H9 (cell line): Measurements from ENCODE around the gene ITPR2. TPM values are rescaled to one million over a fixed set of nuclear protein-coding genes. Genes with fewer than 3 reads are reported as not detected.

ENCODE experiments used
- DNase-seq: peaks from one replicate; pipeline ENCODE4 v3.0.0-alpha.2; 2017
- H2AFZ ChIP-seq: one replicate; pipeline ENCODE4 v1.6.1; 2013; ENCODE audit warnings: mild to moderate bottlenecking, low read length, control low read depth, moderate library complexity
- H2AK5ac ChIP-seq: 2 replicates; pipeline ENCODE4 v1.6.1; 2013; ENCODE audit warnings: low read length, control low read depth, mixed read lengths; ENCODE audit not compliant: insufficient read length
- H2BK120ac ChIP-seq: one replicate; pipeline ENCODE4 v1.6.1; 2013; ENCODE audit warnings: low read depth, mild to moderate bottlenecking, low read length, control low read depth, inconsistent platforms; ENCODE audit not compliant: poor library complexity, severe bottlenecking
- H2BK12ac ChIP-seq: 2 replicates; pipeline ENCODE4 v1.6.1; 2013; ENCODE audit warnings: low read length, control low read depth, mixed read lengths, low read depth; ENCODE audit not compliant: insufficient read length
- H2BK15ac ChIP-seq: 2 replicates; pipeline ENCODE4 v1.6.1; 2013; ENCODE audit warnings: low read depth, low read length, control low read depth
- H2BK20ac ChIP-seq: one replicate; pipeline ENCODE4 v1.6.1; 2013; ENCODE audit warnings: low read depth, mild to moderate bottlenecking, low read length, control low read depth, inconsistent platforms; ENCODE audit not compliant: poor library complexity, severe bottlenecking
- H2BK5ac ChIP-seq: 2 replicates; pipeline ENCODE4 v1.6.1; 2013; ENCODE audit warnings: low read length, control low read depth, mixed read lengths; ENCODE audit not compliant: insufficient read length
- H3K14ac ChIP-seq: 2 replicates; pipeline ENCODE4 v1.6.1; 2013; ENCODE audit warnings: low read length, control low read depth; ENCODE audit not compliant: insufficient read depth
- H3K18ac ChIP-seq: 2 replicates; pipeline ENCODE4 v1.6.1; 2013; ENCODE audit warnings: low read depth, mild to moderate bottlenecking, mixed read lengths, low read length, control low read depth; ENCODE audit not compliant: insufficient read length
- H3K23ac ChIP-seq: 2 replicates; pipeline ENCODE4 v1.6.1; 2013; ENCODE audit warnings: low read length, control low read depth, mixed read lengths, low read depth; ENCODE audit not compliant: insufficient read length
- H3K23me2 ChIP-seq: 2 replicates; pipeline ENCODE4 v1.6.1; 2013; ENCODE audit warnings: low read depth, mild to moderate bottlenecking, mixed read lengths, low read length, control low read depth; ENCODE audit not compliant: insufficient read length, poor library complexity, severe bottlenecking
- H3K27ac ChIP-seq: 2 replicates; pipeline ENCODE4 v1.5.1; 2013; ENCODE audit warnings: low read length, control low read depth, mixed read lengths, low read depth; ENCODE audit not compliant: insufficient read length
- H3K27me3 ChIP-seq: 2 replicates; pipeline ENCODE4 v1.6.1; 2013; ENCODE audit warnings: low read length, control low read depth, inconsistent platforms; ENCODE audit not compliant: insufficient read depth
- H3K4ac ChIP-seq: 2 replicates; pipeline ENCODE4 v1.6.1; 2013; ENCODE audit warnings: low read depth, mild to moderate bottlenecking, control low read depth, inconsistent platforms, low read length, moderate library complexity
- H3K4me1 ChIP-seq: 2 replicates; pipeline ENCODE4 v1.6.1; 2013; ENCODE audit warnings: low read length, control low read depth, inconsistent platforms; ENCODE audit not compliant: insufficient read depth
- H3K4me2 ChIP-seq: 2 replicates; pipeline ENCODE4 v1.6.1; 2013; ENCODE audit warnings: low read length, control low read depth, mixed read lengths; ENCODE audit not compliant: insufficient read length, insufficient read depth
- H3K56ac ChIP-seq: 2 replicates; pipeline ENCODE4 v1.6.1; 2013; ENCODE audit warnings: low read depth, mild to moderate bottlenecking, mixed read lengths, low read length, control low read depth; ENCODE audit not compliant: insufficient read length
- H3K79me1 ChIP-seq: 2 replicates; pipeline ENCODE4 v1.6.1; 2013; ENCODE audit warnings: low read depth, mild to moderate bottlenecking, moderate library complexity, low read length, control low read depth, inconsistent platforms; ENCODE audit not compliant: insufficient read depth, poor library complexity, severe bottlenecking
- H3K79me2 ChIP-seq: 2 replicates; pipeline ENCODE4 v1.6.1; 2013; ENCODE audit warnings: low read length, control low read depth, inconsistent platforms; ENCODE audit not compliant: insufficient read depth
- H3K9ac ChIP-seq: 2 replicates; pipeline ENCODE4 v1.6.1; 2013; ENCODE audit warnings: low read length, control low read depth, mixed read lengths; ENCODE audit not compliant: insufficient read length; ENCODE audit errors: extremely low read depth
- H3K9me3 ChIP-seq: one replicate; pipeline ENCODE4 v1.6.1; 2013; ENCODE audit warnings: low read depth, low read length, inconsistent platforms; ENCODE audit not compliant: control insufficient read depth
- H3T11ph ChIP-seq: one replicate; pipeline ENCODE4 v1.6.1; 2013; ENCODE audit warnings: mild to moderate bottlenecking, low read length, control low read depth, inconsistent platforms
- H4K20me1 ChIP-seq: one replicate; pipeline ENCODE4 v1.6.1; 2013; ENCODE audit not compliant: control insufficient read depth, insufficient read length, insufficient read depth
- H4K5ac ChIP-seq: 2 replicates; pipeline ENCODE4 v1.6.1; 2013; ENCODE audit warnings: low read depth, mild to moderate bottlenecking, mixed read lengths, low read length, control low read depth; ENCODE audit not compliant: insufficient read length
- H4K8ac ChIP-seq: replicated peaks from 2 replicates; pipeline ENCODE4 v1.6.1; 2013; ENCODE audit warnings: low read length, control low read depth, mixed read lengths, low read depth; ENCODE audit not compliant: insufficient read length
- H4K91ac ChIP-seq: 2 replicates; pipeline ENCODE4 v1.6.1; 2013; ENCODE audit warnings: low read depth, mild to moderate bottlenecking, moderate library complexity, mixed read lengths, low read length, control low read depth; ENCODE audit not compliant: insufficient read length
- H3K27ac Mint-ChIP-seq, 3 experiments: 2 replicates in 2 of 3; 3 replicates in 1 of 3; pipeline ENCODE4 v1.8.0; 2020 to 2021; ENCODE audit warnings: mixed read lengths in 3 of 3, mild to moderate bottlenecking in 1 of 3, moderate library complexity in 1 of 3
- H3K27me3 Mint-ChIP-seq: 2 replicates; pipeline ENCODE4 v1.8.0; 2021; ENCODE audit warnings: low read depth, mild to moderate bottlenecking, moderate library complexity, mixed read lengths
- H3K36me3 Mint-ChIP-seq, 3 experiments: 2 replicates in 2 of 3; 3 replicates in 1 of 3; pipeline ENCODE4 v1.8.0; 2020 to 2021; ENCODE audit warnings: low read depth in 3 of 3, mixed read lengths in 3 of 3; ENCODE audit not compliant: insufficient read depth in 1 of 3
- H3K4me1 Mint-ChIP-seq, 2 experiments: 2 replicates each; pipeline ENCODE4 v1.8.0; 2020; ENCODE audit warnings: mixed read lengths in 2 of 2
- H3K4me3 Mint-ChIP-seq, 2 experiments: 2 replicates in 1 of 2; 3 replicates in 1 of 2; pipeline ENCODE4 v1.8.0; 2020 to 2021; ENCODE audit warnings: mild to moderate bottlenecking in 2 of 2, mixed read lengths in 2 of 2, moderate library complexity in 1 of 2
- H3K9me3 Mint-ChIP-seq, 2 experiments: 2 replicates in 1 of 2; 3 replicates in 1 of 2; pipeline ENCODE4 v1.8.0; 2020; ENCODE audit warnings: mild to moderate bottlenecking in 2 of 2, mixed read lengths in 2 of 2, moderate library complexity in 1 of 2
- CTCF ChIP-seq: fragments of 200-600 bp; sonication (generic); conservative IDR thresholded peaks from 3 replicates; pipeline ENCODE4 v1.8.0; 2021; ENCODE audit warnings: antibody characterized with exemption, mild to moderate bottlenecking
- WGBS: extraction: QIAGEN DNeasy Blood & Tissue Kit; methylation state at CpG from one replicate; pipeline ENCODE4 v1.1.7; 2013; ENCODE audit warnings: missing lambda C conversion rate, low lambda C conversion rate, mixed read lengths; ENCODE audit not compliant: insufficient read length; ENCODE audit errors: extremely low coverage; 5-methylcytosine and 5-hydroxymethylcytosine counted together
- total RNA-seq: library from RNA; stranded (reverse); gene quantifications from 2 replicates; pipeline ENCODE4 v1.2.1, GENCODE V29; 2021

Gene ITPR2
- total RNA-seq, 1 experiment from 2014 or later = 14.8 TPM

- no peak overlapping the region for H3K56ac ChIP-seq
- Mint-ChIP-seq H3K4me1 (peaks cover 10 to 24% of the 10 kb centered on the region in 2 experiments), H3K27ac (0 out of 7 replicates have a peak overlapping the region, but pooled peaks of 1 of the 3 experiments have one; percentile 7), H3K9me3 (no peaks in the 10 kb centered on the region), H3K4me3 (no peak overlapping the region), H3K27me3 (no peaks in the 10 kb centered on the region), H3K36me3 (no peaks in the 10 kb centered on the region; a peak in 1 of 7 replicates)
- no peaks in the 10 kb centered on the region for H3K27me3 ChIP-seq
- no peak overlapping the region for H3K27ac ChIP-seq
- H4K91ac ChIP-seq = no peak overlapping the region
- no peak overlapping the region for H4K5ac ChIP-seq
- DNase-seq = no peak
- H3K4me1 ChIP-seq = 0 out of 2 replicates have a peak, but pooled peaks cover 8% of the 10 kb centered on the region
- no peak overlapping the region for H2AFZ ChIP-seq
- no peak overlapping the region for H3K4me2 ChIP-seq
- H3K23me2 ChIP-seq = no peaks in the 10 kb centered on the region
- no peak overlapping the region for H2AK5ac ChIP-seq
- H3K79me1 ChIP-seq = no peaks in the 10 kb centered on the region
- no peak overlapping the region for H3T11ph ChIP-seq
- H3K79me2 ChIP-seq = no peaks in the 10 kb centered on the region
- H3K9ac ChIP-seq = no peak overlapping the region
- no peak overlapping the region for H3K18ac ChIP-seq
- no peak overlapping the region for H3K23ac ChIP-seq
- H3K14ac ChIP-seq = no peak overlapping the region
- H2BK5ac ChIP-seq = no peak overlapping the region
- no peak overlapping the region for H2BK12ac ChIP-seq
- WGBS = no CpG with 5 or more reads among the region's 1 CpG
- H3K4ac ChIP-seq = no peak overlapping the region
- no peak for TF ChIP-seq CTCF
- H3K9me3 ChIP-seq = no peaks in the 10 kb centered on the region
- H4K20me1 ChIP-seq = no peaks in the 10 kb centered on the region
- no peak overlapping the region for H2BK20ac ChIP-seq
- H4K8ac ChIP-seq = no peak overlapping the region
- H2BK120ac ChIP-seq = no peak overlapping the region
- no peak overlapping the region for H2BK15ac ChIP-seq
Measured at GRCh38 chr12:26467351-26467750, 365.6 kb downstream of the ITPR2 start.
